ENCODE results near the gene RMND1. TPM values are rescaled to one million over a fixed set of nuclear protein-coding genes. Genes with fewer than 3 reads are reported as not detected.
A peak's percentile ranks its signal among the peaks of the same experiment; 100 is the strongest.

The RMND1 gene
- total and polyA plus RNA-seq, 2 of the 13 experiments (the other 11 are each of a cell fraction or from before 2014, with no cell fraction given), result 34.0 to 72.5 TPM

DNA sequence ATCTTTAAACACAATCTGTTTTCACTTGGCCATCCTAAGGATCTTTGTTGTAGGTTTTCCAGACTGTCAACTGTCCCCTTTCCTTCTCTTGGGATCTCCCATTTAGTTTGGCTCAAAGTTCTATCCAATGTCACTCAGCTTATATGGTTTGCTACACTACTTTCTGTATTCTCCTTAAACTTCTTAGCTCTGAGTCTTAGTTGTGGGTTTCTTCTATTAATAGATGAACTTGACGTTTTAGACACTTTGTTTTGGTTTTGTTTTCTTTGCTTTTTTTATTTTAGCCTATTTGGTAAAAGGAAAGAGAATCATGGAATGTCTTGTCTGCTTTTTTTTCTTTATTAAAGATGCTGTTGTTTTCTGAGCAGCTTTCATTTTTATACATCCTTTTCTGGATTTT is 11.4 kb downstream of the RMND1 start:
- peaks cover 25% of the 10 kb centered on the region for H4K20me1 ChIP-seq (ENCODE audit: insufficient read depth, low read length)
- H3K9me3 ChIP-seq (ENCODE audit: low read length), result no peaks in the 10 kb centered on the region
- POLR2A ChIA-PET, result interaction anchor here (3.7 kb wide), 1 partner anchor 11 kb away, joined by 30 read pairs; the partner anchor contains the start of gene RMND1
- H3K27me3 ChIP-seq (ENCODE audit: control insufficient read depth in 1 of 2, insufficient read depth in 2 of 2, low read length in 2 of 2), result no peaks in the 10 kb centered on the region
- FAIRE-seq (no peak), DNase-seq (ENCODE audit: low spot score) (no peak), ATAC-seq (no peak)
- H3K4me3 ChIP-seq (replicated peaks in 1 of 3; ENCODE audit: insufficient read depth in 1 of 3, low read depth in 2 of 3, low read length in 3 of 3), result no peak overlapping the region
- no peak overlapping the region for H2AFZ ChIP-seq (ENCODE audit: low read length)
- peaks cover 98% of the 10 kb centered on the region for H3K79me2 ChIP-seq (ENCODE audit: insufficient read depth, low read length)
- in situ Hi-C loops (cut with HindIII; ENCODE audit: extremely low pct_ligation_motif_present, low pct_unique_long_range_greater_than_20kb), result loop anchor here (5.0 kb wide), 1 partner anchor 37 kb away; no protein-coding TSS in a partner anchor
- no peak overlapping the region for H3K4me2 ChIP-seq (ENCODE audit: low read depth, low read length)
- peaks cover 94% of the 10 kb centered on the region for H3K4me1 ChIP-seq (ENCODE audit: insufficient read depth, low read length)
- 82% methylated on average over 1 of the region's 1 CpG for WGBS (ENCODE audit: low lambda C conversion rate)
- no peak for TF ChIP-seq CREB1 (IDR thresholded peaks at IDR 0.05)
- TF ChIP-seq CREB1 (CRISPR knock-in tag; IDR thresholded peaks at IDR 0.05), result peak; percentile 41; the same call in 1 of the 2 replicates
- no peak for TF ChIP-seq ZNF768 (CRISPR knock-in tag; IDR thresholded peaks at IDR 0.05)
- TF ChIP-seq, protein P1, sequence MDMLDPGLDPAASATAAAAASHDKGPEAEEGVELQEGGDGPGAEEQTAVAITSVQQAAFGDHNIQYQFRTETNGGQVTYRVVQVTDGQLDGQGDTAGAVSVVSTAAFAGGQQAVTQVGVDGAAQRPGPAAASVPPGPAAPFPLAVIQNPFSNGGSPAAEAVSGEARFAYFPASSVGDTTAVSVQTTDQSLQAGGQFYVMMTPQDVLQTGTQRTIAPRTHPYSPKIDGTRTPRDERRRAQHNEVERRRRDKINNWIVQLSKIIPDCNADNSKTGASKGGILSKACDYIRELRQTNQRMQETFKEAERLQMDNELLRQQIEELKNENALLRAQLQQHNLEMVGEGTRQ (IDR thresholded peaks at IDR 0.05; ENCODE audit: low read depth, low read length), result no peak
- TF ChIP-seq, protein P1 (CRISPR knock-in tag; IDR thresholded peaks at IDR 0.05; ENCODE audit: borderline replicate concordance), result 0 out of 2 replicates have a peak, but pooled peaks have one; percentile 26
- TF ChIP-seq, protein P2, sequence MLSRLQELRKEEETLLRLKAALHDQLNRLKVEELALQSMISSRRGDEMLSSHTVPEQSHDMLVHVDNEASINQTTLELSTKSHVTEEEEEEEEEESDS (CRISPR knock-in tag; IDR thresholded peaks at IDR 0.05; ENCODE audit: borderline replicate concordance), result no peak
- peaks cover 6 to 26% of the 10 kb centered on the region in 2 experiments for H3K36me3 ChIP-seq (replicated peaks in 1 of 2; ENCODE audit: control insufficient read depth in 1 of 2, insufficient read depth in 2 of 2, low read length in 2 of 2)
- no TSS peak for BruUV-seq (replicated peaks)
- no peak overlapping the region for H3K9ac ChIP-seq (ENCODE audit: insufficient read depth, low read depth, low read length)
- no peak overlapping the region for H3K27ac ChIP-seq (ENCODE audit: extremely low read length, insufficient read depth, low read length)
- CTCF ChIA-PET (ENCODE audit: low intra/inter-chr PET ratio, low total read pairs), result interaction anchor here (2.5 kb wide), 1 partner anchor 35 kb away, joined by 23 read pairs; no protein-coding TSS in a partner anchor
- intact Hi-C loops (cut with micrococcal nuclease; ENCODE audit: unreplicated experiment), result loop anchor here (5.0 to 10.0 kb wide), 4 partner anchors 52 to 824 kb away; partner anchors contain the start of gene CCDC170

All from HepG2 (cell line).